Inflammatory macrophage (primary cell): ENCODE results near the gene MEIOSIN.
A peak's percentile ranks its signal among the peaks of the same experiment; 100 is the strongest.
"Not testable (repeated sequence)": the region's sequence is repeated elsewhere in the genome, so short reads cannot be mapped to it uniquely, and the experiment has no call there.

ENCODE experiments used
- DNase-seq, 2 donors: peaks; one replicate each; pipeline ENCODE4 v3.0.0-alpha.2; 2020 to 2022

Gene MEIOSIN

DNA sequence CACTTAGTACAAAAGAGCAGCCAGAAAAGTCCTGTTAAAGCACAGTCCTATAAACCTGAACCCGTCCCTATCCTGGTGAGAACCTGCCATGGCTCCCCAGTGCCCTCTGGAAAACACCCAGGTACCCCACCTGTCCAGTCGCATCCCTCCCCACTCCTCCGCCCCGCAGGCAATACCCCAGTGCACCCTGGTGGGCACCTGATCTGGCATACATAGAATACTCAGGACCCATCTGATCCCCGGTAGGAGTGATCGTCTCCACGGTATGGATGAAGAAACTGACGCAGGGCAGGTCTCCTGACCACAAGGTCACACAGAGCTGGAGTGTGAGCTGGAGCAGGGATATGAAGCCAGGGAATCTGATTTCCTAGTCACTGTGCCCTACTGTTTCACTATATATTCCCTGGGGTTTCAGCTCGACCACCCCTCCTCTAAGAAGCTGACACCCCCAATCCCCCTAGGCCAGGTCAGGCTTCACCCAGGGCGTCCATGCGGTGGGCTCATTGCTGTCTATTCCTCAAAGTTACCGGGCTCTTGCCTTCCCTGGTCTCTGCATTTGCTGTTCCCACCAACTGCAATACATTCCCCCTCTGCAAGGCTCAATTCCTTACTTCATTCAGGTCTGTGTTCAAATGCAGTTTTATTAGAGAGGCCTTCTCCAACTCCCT is 15.1 kb upstream of the MEIOSIN start:
- no peak for DNase-seq

DNA sequence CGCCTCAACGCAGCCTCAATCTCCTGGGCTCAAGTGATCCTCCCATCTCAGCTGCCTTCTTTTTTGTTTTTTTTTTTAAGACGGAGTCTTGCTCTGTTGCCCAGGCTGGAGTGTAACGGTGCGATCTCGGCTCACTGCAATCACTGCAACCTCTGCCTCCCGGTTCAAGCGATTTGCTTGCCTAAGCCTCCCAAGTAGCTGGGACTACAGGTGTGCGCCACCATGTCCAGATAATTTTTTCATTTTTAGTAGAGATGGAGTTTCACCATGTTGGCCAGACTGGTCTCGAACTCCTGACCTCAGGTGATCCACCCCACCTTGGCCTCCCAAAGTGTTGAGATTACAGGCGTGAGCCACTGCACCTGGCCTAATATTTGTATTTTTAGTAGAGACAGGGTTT is 13.2 kb upstream of the MEIOSIN start:
- not testable (repeated sequence) for DNase-seq

DNA sequence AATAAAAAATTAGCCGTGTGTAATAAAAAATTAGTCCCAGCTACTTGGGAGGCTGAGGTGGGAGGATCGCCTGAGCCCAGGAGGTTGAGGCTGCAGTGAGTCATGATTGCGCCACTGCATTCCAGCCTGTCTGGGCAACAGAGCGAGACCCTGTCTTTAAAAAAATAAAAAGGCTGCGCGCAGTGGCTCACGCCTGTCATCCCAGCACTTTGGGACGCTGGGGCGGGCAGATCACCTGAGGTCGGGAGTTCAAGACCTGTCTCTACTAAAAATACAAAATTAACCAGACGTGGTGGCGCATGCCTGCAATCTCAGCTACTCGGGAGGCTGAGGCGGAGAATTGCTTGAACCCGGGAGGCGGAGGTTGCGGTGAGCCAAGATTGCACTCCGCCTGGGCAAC is 4.6 kb upstream of the MEIOSIN start:
- not testable (repeated sequence) for DNase-seq

DNA sequence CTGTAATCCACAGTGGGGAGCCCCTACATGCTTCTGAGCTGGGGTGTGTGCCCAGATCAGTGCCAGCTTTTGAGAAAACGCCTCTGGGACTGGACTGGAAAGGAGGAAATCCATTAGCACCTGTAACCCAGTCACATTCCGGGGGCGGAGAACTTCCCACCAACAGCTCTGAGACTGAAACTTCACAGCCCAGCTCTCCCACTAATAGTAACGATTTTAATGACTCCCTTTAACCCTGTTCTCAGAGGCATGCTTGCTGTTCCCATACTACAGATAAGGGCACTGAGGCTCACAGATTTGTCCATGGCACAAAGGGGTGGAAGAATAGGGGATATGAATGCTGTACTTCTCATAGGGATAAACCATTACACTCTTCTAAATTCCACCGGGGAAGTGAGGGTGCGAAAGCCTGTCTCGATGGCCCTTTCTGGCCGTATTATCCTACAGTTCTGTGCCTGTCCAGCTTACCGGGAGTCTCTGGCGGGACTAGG is 3.4 kb upstream of the MEIOSIN start:
- DNase-seq: peak in 1 of 2 donors; percentile 21

DNA sequence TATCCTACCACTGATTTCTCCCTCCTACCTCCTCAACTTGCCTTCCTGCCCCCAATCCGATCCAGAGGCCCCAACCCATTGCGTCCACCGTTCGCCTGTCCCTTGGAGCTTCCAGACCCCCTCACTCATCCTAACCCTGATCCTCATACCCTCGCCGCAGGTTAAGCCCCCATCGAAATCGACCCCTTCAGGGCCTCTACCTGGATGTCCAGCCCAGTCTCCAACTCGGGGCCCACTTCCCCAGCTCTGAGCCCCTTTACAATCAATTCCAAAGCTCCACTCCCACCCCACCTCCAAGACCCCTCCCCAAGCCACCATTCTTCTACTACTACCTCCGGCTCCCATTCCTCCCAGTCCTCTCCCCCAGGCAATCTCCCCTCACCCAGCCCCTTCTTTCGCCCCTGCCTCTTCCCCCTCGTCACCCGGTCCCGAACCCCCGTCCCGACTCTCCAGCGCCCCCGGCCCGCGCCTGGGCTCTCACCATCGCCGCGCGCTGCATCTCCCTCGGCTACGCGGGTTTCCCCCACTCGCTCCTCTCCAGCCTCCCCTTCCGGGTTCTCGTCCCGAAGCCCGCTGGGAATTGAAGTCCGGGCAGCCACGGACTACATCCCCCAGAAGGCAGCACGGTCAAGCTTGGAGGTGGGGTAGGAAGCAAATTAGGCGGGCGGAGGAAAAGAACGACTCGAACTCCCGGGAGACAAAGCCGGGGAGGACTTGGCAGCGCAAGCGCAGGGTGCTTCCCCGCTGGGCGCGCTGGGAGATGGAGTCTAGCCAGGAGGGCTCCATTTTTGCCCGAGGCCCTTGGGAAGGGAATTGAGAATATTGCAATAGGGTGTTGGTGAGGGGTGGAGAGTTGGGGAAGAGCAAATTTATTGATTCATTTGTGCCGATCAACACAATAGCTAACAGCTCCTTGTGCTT is 2.6 kb upstream of the MEIOSIN start, which contains the start of gene FBXO46:
Gene FBXO46, minus strand, starts transcription at position 529 of the 921 bp plus-strand sequence. CDS start 17,401 bp downstream, outside the sequence.
- DNase-seq: peak; percentile 98

DNA sequence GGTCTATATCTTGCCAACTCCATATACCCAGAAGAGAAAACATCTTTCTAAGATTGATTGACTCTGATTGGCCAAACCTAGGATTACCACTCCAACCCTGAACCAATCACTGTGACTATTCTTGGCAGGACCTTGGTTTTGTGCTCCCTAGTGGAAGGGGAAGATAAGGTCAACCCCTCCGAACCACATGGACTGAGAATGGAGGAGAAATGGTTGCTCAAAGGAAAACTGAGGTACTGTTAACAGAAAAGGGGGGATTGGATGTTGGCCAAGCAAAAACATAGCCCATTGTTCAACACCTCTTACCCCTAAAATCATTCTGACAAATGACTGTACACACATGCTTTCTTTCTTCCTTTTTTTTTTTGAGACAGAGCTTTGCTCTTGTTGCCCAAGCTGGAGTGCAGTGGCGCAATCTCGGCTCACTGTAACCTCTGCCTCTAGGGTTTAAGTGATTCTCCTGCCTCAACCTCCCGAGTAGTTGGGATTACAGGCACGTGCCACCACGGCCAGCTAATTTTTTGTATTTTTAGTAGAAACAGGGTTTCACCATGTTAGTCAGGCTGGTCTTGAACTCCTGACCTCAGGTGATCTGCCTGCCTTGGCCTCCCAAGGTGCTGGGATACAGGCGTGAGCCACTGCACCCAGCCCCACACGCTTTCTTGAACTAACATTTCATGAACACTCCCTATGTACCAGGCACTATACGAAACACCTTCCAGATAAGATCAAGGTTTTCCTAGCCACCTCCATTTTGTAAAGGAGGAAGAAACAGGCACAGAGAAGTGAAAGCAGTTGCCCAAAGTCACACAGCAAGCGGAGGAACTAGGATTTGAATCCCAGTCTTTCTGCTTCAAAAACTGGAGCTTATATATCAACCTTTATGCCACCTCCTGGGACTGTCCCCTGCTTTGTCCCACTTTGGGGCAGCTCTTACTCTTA is 6.5 kb downstream of the MEIOSIN start:
- peak; percentile 55 to 70 for DNase-seq

DNA sequence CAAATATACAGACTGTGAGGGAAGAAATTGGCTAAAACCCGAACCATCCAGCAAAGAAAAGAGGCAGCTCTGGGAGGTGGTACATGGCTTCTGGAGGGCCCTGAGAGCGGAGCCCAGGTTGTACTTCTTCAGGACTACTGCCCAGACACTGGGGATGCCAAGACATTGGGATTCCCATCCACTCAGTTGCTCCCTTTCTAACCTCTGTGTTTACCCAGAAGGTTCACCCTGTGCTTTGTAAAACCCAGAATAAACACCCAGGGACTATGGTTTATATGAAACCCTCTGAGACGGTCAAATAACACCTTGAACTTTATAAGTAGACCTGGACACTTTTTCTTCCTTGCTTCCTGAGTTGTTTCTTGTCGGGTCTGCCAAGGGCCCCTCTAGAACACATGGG is 9.7 kb downstream of the MEIOSIN start:
- no peak for DNase-seq

DNA sequence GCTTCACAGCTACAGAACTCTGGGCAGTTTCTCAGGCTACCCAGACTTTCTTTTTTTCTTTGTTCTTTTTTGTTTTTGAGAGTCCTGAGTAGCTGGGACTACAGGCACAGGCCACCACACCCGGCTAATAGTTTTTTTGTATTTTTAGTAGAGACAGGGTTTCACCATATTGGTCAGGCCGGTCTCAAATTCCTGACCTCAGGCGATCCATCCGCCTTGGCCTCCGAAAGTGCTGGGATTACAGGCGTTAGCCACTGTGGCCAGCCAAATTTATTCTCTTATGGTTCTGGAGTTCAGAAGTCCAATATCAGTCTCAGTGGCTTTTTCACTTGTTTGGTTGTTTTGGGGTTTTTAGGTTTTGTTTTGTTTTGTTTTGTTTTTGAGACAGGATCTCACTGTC is 12.4 kb downstream of the MEIOSIN start:
- DNase-seq: no peak

DNA sequence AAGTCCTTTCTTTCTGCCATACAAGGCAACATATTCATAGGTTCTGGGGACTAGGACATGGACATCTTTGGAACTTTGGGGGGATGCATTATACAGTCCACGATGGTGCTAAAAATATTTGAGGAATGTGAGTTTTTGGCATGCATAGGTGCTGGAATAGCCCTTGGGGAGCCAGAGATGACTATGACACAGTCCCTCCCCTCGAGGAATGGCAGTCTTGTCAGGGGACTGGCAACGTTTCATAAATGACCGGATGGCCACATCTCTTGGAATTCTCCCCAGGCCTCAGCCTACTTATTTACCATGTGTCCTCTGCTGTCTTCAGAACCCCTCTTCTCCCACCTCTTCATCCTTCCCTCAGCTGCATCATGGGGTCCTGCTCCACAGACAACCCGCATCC is 13.6 kb downstream of the MEIOSIN start:
- no peak for DNase-seq

DNA sequence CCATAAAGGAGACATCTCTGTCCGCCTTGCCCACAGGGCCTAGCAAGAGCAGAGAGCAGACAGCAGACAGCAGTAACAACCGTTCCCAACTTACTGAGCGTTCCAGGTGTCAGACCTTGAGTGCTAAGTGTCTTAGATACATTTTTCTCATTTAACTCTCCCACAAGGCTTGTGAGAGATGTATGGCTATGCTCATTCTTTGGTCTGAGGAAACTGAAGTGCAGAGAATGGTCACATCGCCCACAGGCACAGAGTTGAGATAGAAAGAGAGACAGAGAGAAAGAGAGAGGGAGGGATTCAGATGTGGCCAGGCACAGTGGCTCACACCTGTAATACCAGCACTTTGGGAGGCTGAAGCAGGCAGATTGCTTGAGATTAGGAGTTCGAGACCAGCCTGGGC is 14.3 kb downstream of the MEIOSIN start:
- no peak for DNase-seq

DNA sequence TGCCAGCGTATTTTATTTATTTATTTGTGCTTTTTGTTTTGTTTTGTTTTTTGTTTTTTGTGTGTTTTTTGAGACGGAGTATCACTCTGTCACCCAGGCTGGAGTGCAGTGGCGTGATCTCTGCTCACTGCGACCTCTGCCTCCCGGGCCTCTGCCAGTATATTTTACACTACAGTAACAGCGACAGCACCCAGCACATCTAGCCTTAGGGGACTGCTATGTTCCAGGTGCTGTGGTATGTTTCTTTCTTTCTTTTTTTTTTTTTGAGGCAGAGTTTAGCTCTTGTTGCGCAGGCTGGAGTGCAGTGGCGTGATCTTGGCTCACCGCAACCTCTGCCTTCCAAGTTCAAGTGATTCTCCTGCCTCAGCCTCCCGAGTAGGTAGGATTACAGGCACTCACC is 18.2 kb downstream of the MEIOSIN start:
- DNase-seq: not testable (repeated sequence)

DNA sequence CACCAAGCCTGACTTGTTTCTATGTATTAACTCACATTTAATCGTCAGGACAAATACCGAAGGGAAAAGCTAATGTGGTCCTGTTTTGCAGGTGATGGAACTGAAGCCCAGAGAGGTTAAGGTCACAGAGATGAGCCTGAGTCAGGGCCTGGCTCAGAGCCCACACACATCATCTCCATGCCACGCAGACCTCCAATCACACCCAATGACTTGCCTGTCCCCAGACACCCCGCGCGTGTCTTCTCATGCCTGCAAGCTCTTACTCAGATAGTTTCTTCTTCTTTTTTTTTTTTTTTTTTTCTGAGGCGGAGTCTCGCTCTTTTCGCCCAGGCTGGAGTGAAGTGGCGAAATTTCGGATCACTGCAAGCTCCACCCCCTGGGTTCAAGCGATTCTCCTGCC is 19.4 kb downstream of the MEIOSIN start:
- DNase-seq: peak in 1 of 2 donors; percentile 23

DNA sequence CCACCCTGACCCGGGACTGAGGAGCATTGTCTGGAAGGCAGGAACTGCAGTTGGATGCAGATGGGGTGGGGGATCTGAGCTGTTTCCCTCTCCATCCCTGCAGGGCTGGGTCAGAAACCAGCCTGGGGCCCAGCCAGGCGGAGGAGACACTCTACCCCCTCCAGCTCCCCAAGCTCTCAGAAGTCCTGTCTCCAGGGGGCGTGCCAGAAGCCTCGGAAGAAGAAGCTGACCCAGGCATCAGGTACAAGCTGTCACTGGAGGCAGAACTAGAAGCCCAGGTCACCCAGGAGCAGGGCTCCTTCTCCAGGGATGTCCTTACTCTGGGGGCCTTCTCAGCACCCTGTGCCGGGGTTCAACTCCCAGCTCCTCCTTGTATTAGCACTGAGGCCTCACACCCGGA is 20.3 kb downstream of the MEIOSIN start:
- DNase-seq: no peak

DNA sequence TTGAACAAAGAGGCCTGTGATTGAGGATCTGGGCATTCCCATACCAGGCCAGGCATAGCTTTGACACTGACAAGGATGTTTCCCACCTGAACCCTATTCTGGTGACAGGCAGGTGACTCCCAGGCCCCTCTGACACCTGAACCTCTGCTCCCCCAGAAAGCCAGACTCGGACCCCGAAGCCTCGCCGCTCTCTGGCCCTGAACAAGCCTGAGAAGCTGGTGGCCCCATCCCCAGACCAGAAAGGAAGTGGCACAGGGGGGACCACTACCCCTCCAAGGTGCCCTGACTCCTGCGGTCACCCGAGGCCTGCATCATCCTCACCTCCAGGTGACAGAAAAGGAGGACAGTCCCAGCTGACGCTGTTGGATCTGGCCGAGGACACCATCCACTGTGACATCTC is 21.1 kb downstream of the MEIOSIN start:
- no peak for DNase-seq

DNA sequence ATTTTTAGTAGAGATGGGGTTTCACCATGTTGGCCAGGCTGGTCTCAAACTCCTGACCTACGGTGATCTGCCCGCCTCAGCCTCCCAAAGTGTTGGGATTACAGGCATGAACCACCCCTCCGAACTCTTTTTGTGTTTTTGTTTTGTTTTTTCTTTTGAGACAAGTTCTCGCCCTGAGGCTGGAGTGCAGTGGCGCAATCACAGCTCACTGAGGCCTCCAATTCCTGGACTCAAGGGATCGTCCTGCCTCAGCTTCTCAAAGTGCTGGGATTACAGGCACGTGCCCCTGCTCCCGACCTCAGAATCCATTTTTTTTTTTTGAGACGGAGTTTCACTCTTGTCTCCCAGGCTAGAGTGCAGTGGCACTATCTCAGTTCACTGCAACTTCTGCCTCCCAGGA is 24.5 kb downstream of the MEIOSIN start:
- no peak for DNase-seq

DNA sequence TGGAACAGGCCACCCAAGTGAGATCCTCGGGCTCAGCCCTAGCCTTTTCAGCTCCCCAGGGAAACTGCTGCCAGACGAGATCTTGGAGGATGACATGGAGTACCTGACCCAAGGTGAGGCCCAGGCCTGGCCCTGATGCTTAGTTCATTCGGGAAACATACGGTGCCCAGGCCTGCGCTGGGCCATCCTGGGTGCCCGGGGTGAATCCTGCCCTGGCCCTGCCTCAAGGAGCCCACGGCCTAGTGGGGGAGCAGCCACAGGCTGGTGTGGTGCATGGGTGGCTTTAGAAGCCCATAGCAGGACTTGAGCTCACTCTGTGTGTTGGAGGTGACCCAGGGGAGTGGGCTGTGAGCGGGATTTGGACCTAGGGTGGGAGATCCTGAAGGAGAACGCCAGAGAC is 25.7 kb downstream of the MEIOSIN start:
- no peak for DNase-seq

DNA sequence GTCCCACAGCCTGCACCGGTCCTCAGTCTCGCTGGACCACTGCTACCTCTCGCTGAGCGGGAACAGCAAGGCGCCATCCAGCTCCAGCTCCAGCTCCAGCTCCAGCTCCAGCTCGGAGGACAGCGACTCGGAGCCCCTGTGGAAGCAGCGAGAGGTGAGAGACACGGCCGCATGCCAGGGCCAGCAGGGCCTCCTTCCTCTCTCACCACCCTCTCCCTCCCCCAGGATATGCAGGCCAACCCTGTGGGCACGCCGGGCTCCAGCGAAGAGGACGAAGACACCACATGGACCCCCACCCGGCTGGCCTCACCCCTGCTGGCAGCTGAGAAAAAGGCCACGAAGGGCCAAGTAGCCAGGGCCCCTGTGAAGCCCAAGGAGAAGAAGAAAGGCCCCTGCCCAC is 28.5 kb downstream of the MEIOSIN start:
- no peak for DNase-seq

DNA sequence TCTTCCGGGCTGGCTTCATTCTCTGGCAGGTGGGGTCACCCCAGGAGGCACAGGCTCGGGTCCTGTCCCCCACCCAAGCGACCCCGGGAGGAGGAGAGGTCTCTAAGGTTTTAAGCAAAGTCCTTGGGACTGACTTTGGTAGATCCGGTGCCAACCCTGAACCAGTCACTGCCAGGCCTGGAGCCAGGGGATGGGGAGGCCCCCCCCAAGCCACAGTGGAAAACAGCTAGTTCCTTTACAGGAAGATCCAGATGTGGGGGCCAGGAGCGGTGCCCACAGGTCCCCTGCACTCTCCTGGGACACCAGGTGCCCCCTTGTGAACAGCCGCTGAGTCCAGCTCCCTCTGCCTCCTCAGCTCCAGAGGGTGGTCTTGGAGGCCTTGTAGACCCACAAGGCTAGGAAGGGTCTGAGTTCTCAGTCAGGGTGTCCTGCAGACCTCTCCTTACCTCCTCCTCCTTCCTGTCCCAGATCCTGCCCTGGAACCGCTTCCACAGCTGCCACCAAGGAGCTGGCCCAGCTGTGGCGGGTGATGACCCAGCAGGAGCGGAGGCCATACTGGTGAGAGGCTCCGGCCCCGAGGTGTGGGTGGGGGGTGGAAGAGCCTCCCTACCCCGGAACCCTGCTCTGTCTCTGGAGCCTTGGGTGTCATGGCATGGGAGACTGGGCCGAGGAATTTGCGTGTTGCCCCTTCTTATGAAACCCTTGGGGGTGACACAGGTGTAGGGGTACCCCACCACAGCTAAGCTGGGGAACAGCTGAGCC is 29.8 kb downstream of the MEIOSIN start:
- no peak for DNase-seq

DNA sequence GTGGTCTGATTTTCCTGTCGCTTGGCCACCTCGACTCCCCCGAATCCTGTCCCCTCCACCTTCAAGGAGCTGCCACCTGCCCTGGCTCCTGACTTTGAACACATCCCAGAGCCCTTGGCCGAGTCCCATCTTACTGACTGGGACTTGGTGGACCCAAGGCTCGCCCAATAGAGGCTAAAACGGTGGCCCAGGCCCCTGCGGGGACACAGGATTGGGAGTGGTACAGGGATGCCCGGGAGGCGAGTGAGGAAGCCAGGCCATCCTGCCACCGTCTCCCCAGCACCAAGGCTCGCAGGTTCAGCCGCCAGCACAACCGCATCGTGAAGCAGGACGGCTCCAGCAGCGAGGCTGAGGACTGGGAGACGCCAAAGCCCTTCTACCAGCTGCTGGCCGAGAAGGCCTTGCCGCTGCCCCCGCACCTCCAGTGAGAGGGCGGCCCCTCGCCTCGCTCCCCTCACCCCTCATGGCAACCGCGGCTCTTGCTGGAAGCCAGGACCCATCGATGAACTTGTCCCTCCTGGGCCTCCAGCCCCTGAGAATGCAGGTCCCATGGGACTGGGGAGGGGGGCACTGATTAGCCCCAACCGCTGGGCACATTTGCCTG is 30.6 kb downstream of the MEIOSIN start:
- no peak for DNase-seq

DNA sequence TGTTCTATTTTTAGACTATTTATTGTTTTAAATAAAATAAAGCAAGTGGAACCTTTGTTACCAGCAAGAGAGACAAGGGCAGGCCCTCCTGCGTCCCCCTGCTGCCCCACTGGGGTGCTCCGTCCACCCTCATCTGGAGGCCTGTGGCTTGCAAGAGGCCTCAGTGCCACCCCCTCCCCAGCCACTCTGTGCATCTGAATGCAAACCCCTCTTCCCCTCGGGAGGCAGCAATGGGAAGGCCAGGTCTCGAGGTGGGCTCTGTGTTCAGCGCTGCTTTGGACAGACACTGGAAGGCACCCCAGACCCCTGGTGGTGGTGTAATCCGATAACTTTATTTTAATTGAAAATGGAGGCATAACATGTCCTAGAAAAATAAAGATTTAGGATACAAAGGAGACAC is 31.2 kb downstream of the MEIOSIN start:
- DNase-seq: no peak

DNA sequence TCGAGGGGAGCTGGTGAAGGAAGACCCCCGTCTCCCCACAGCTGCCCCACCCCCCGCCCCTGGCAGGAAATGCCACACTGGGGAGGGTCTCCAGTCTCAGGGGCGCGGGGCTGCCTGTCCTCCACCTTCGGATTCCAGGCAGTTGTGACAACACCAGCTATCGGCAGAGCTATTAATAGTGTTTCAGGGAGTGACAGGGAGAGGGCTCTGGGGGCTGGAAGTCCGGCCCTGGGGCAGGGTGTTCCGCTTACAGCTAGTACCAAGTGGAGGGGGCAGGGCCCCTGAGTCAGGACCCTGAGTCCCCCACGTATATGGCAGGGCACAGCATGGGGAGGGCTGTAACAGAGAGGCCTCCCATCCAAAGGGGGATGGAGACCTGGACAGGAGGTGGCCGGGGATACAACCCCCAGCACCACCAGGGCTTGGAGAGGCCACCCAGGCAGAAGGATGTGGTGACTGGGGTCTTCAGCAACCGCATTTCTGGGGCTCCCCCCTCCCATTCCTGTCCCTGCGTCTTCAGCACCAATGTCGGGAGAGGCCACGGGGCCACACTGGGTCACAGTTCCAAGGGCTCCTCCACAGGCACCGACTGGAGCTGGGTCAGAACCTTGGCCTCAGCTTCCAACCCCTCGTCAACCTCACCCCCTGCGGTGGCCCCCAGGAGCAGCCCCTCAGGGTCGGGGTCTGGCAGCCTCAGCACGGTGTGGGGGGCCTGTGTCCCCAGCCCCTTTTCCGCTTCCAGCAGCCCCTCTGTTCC is 31.9 kb downstream of the MEIOSIN start:
- DNase-seq: no peak
